Activated naive CD4-positive, alpha-beta T cell treated with anti-CD3 and anti-CD28 coated beads for 36 hours (primary cell): ENCODE data around the gene ERCC1. TPM values are rescaled to one million over a fixed set of nuclear protein-coding genes. Genes with fewer than 3 reads are reported as not detected.
"Not testable (repeated sequence)": the region's sequence is repeated elsewhere in the genome, so short reads cannot be mapped to it uniquely, and the experiment has no call there.

Experiments
- CTCF ChIA-PET: fragments of 350-600 bp; sonication (Branson Sonifier 250); formaldehyde crosslinking; loops from one replicate; lab custom pipeline; 2021; ENCODE audit warnings: antibody characterized with exemption; lab: Charles Lee
- DNase-seq: peaks from one replicate; pipeline ENCODE4 v3.0.0-alpha.2; 2020
- H3K27ac Mint-ChIP-seq: one replicate; pipeline ENCODE4 v1.8.0; 2021; ENCODE audit warnings: mild to moderate bottlenecking, mixed read lengths
- H3K27me3 Mint-ChIP-seq: one replicate; pipeline ENCODE4 v1.8.0; 2021; ENCODE audit warnings: low read depth, mixed read lengths
- H3K36me3 Mint-ChIP-seq: one replicate; pipeline ENCODE4 v1.8.0; 2021; ENCODE audit warnings: low read depth, mixed read lengths
- H3K4me1 Mint-ChIP-seq: one replicate; pipeline ENCODE4 v1.8.0; 2021; ENCODE audit warnings: low read depth, mixed read lengths
- H3K4me3 Mint-ChIP-seq: one replicate; pipeline ENCODE4 v1.8.0; 2021; ENCODE audit warnings: mild to moderate bottlenecking, moderate library complexity, mixed read lengths
- H3K9me3 Mint-ChIP-seq: one replicate; pipeline ENCODE4 v1.8.0; 2021; ENCODE audit warnings: mixed read lengths
- intact Hi-C: fragments of 100-400 bp; cut with micrococcal nuclease; formaldehyde crosslinking; loops from one replicate; pipeline ENCODE4 v1.15.1; 2023
- total RNA-seq, 2 experiments: library from RNA; stranded (reverse); gene quantifications; one replicate each; pipeline ENCODE4 v1.2.3, GENCODE V29; 2021

The ERCC1 gene
- total RNA-seq, 2 experiments from 2014 or later = 28.9 to 30.7 TPM

- peaks cover 24% of the 10 kb centered on the region for H3K4me1 Mint-ChIP-seq
- H3K27ac Mint-ChIP-seq, H3K4me3 Mint-ChIP-seq, CTCF ChIA-PET, intact Hi-C loops, H3K9me3 Mint-ChIP-seq, DNase-seq, H3K27me3 Mint-ChIP-seq: not testable (repeated sequence)
- peaks cover 36% of the 10 kb centered on the region for H3K36me3 Mint-ChIP-seq
Measured at GRCh38 chr19:45410330-45410729, 13.4 kb downstream of the ERCC1 start.

GRCh38 chr19:45409557-45409920, 14.2 kb downstream of the ERCC1 start:
- Mint-ChIP-seq H3K36me3 (peaks cover 32% of the 10 kb centered on the region), H3K27me3 (peaks cover 5% of the 10 kb centered on the region), H3K4me3 (no peak overlapping the region), H3K4me1 (peaks cover 32% of the 10 kb centered on the region), H3K9me3 (no peaks in the 10 kb centered on the region), H3K27ac (no peak overlapping the region)
- intact Hi-C loops = no loop called here
- DNase-seq = no peak
- CTCF ChIA-PET = no interaction called here

- no peak for DNase-seq
- no peaks in the 10 kb centered on the region for H3K9me3 Mint-ChIP-seq
Measured at GRCh38 chr19:45408830-45409556, 14.7 kb downstream of the ERCC1 start.

GRCh38 chr19:45408121-45408520, 15.6 kb downstream of the ERCC1 start:
- Mint-ChIP-seq H3K9me3 (no peaks in the 10 kb centered on the region), H3K27ac (no peak overlapping the region), H3K27me3 (peaks cover 19% of the 10 kb centered on the region), H3K36me3 (peaks cover 29% of the 10 kb centered on the region), H3K4me3 (peak overlapping the region; percentile 44), H3K4me1 (peaks cover 41% of the 10 kb centered on the region)
- no peak for DNase-seq
- intact Hi-C loops = no loop called here
- CTCF ChIA-PET = interaction anchor here (1.0 to 1.4 kb wide), 2 partner anchors 31 to 71 kb away, joined by 3 to 4 read pairs; no protein-coding TSS in a partner anchor

More at GRCh38 chr19:45408830-45409556, 14.7 kb downstream of the ERCC1 start:
- intact Hi-C loops = no loop called here
- Mint-ChIP-seq H3K27ac (no peak overlapping the region), H3K4me3 (no peak overlapping the region), H3K4me1 (peaks cover 37% of the 10 kb centered on the region), H3K36me3 (peaks cover 29% of the 10 kb centered on the region), H3K27me3 (peaks cover 11% of the 10 kb centered on the region)
- CTCF ChIA-PET = interaction anchor here (0.6 to 1.0 kb wide), 2 partner anchors 30 to 120 kb away, joined by 3 read pairs; no protein-coding TSS in a partner anchor

GRCh38 chr19:45407585-45407984, 16.1 kb downstream of the ERCC1 start:
- DNase-seq, H3K27ac Mint-ChIP-seq, intact Hi-C loops, H3K9me3 Mint-ChIP-seq: not testable (repeated sequence)
- peaks cover 27% of the 10 kb centered on the region for H3K36me3 Mint-ChIP-seq
- H3K4me3 Mint-ChIP-seq = peak overlapping the region; percentile 93
- CTCF ChIA-PET = interaction anchor here (1.4 kb wide), 1 partner anchor 71 kb away, joined by 4 read pairs; no protein-coding TSS in a partner anchor
- peaks cover 43% of the 10 kb centered on the region for H3K4me1 Mint-ChIP-seq
- H3K27me3 Mint-ChIP-seq = peaks cover 25% of the 10 kb centered on the region

GRCh38 chr19:45407091-45407375, 16.7 kb downstream of the ERCC1 start:
- no peak for DNase-seq
- Mint-ChIP-seq H3K36me3 (peaks cover 24% of the 10 kb centered on the region), H3K27me3 (peaks cover 27% of the 10 kb centered on the region), H3K4me3 (peak overlapping the region; percentile 93), H3K27ac (no peak overlapping the region), H3K9me3 (no peaks in the 10 kb centered on the region), H3K4me1 (peaks cover 44% of the 10 kb centered on the region)
- CTCF ChIA-PET = interaction anchor here (1.4 kb wide), 1 partner anchor 72 kb away, joined by 4 read pairs; no protein-coding TSS in a partner anchor
- intact Hi-C loops = no loop called here

GRCh38 chr19:45406226-45407090, 17.3 kb downstream of the ERCC1 start, which contains the start of gene POLR1G:
POLR1G (plus strand) TSS chr19:45406644; CDS start chr19:45406697, 53 bp downstream.
- H3K27me3 Mint-ChIP-seq = peaks cover 30% of the 10 kb centered on the region
- peak within 1 kb of the TSS; percentile 93 for H3K4me3 Mint-ChIP-seq
- H3K4me1 Mint-ChIP-seq = peaks cover 44% of the 10 kb centered on the region
- intact Hi-C loops = loop anchor here (1.0 kb wide), 4 partner anchors 18 to 311 kb away; partner anchors contain the start of genes OPA3 and VASP
- H3K9me3 Mint-ChIP-seq = no peaks in the 10 kb centered on the region
- peak within 1 kb of the TSS; percentile 93 for H3K27ac Mint-ChIP-seq
- CTCF ChIA-PET = interaction anchor here (1.4 kb wide), 1 partner anchor 72 kb away, joined by 4 read pairs; no protein-coding TSS in a partner anchor
- peak; percentile 83 for DNase-seq
- peaks cover 24% of the 10 kb centered on the region for H3K36me3 Mint-ChIP-seq

GRCh38 chr19:45405435-45406225, 18.1 kb downstream of the ERCC1 start:
- H3K4me1 Mint-ChIP-seq = peaks cover 44% of the 10 kb centered on the region
- H3K9me3 Mint-ChIP-seq = no peaks in the 10 kb centered on the region
- CTCF ChIA-PET = interaction anchor here (0.9 to 1.8 kb wide), 2 partner anchors 18 to 73 kb away, joined by 4 to 6 read pairs; partner anchors contain the start of gene ERCC1
- peak; percentile 90 for DNase-seq
- intact Hi-C loops = loop anchor here (1.0 kb wide), 8 partner anchors 19 to 312 kb away; partner anchors contain the start of genes ERCC2, OPA3 and VASP
- H3K4me3 Mint-ChIP-seq = peak overlapping the region; percentile 93
- H3K36me3 Mint-ChIP-seq = peaks cover 18% of the 10 kb centered on the region
- H3K27ac Mint-ChIP-seq = peak overlapping the region; percentile 93
- H3K27me3 Mint-ChIP-seq = peaks cover 30% of the 10 kb centered on the region

- peak within 1 kb of the TSS; percentile 93 for H3K27ac Mint-ChIP-seq
- peaks cover 37% of the 10 kb centered on the region for H3K27me3 Mint-ChIP-seq
- CTCF ChIA-PET = interaction anchor here (0.9 to 1.8 kb wide), 3 partner anchors 18 to 80 kb away, joined by 4 to 6 read pairs (median 4); partner anchors contain the start of gene ERCC1
- H3K36me3 Mint-ChIP-seq = peaks cover 14% of the 10 kb centered on the region
- intact Hi-C loops = loop anchor here (1.0 kb wide), 4 partner anchors 34 to 81 kb away; partner anchors contain the start of gene ERCC2
- H3K4me3 Mint-ChIP-seq = peak within 1 kb of the TSS; percentile 93
- peak; percentile 71 for DNase-seq
- no peaks in the 10 kb centered on the region for H3K9me3 Mint-ChIP-seq
- H3K4me1 Mint-ChIP-seq = peaks cover 41% of the 10 kb centered on the region
Measured at GRCh38 chr19:45404557-45405434, 18.9 kb downstream of the ERCC1 start, which contains the start of gene PPP1R13L. PPP1R13L (minus strand) TSS chr19:45405069; CDS start chr19:45398318, 6,751 bp downstream.

- CTCF ChIA-PET = interaction anchor here (0.7 to 1.8 kb wide), 4 partner anchors 26 to 81 kb away, joined by 3 to 6 read pairs (median 4); no protein-coding TSS in a partner anchor
- H3K9me3 Mint-ChIP-seq = no peaks in the 10 kb centered on the region
- H3K27me3 Mint-ChIP-seq = peaks cover 37% of the 10 kb centered on the region
- peak overlapping the region; percentile 93 for H3K4me3 Mint-ChIP-seq
- peaks cover 38% of the 10 kb centered on the region for H3K4me1 Mint-ChIP-seq
- H3K27ac Mint-ChIP-seq = no peak overlapping the region
- intact Hi-C loops = no loop called here
- H3K36me3 Mint-ChIP-seq = peaks cover 9% of the 10 kb centered on the region
- peak; percentile 73 for DNase-seq
Measured at GRCh38 chr19:45403781-45404556, 19.7 kb downstream of the ERCC1 start.
